ENCODE measurements around the gene CREBL2. TPM values are rescaled to one million over a fixed set of nuclear protein-coding genes. Genes with fewer than 3 reads are reported as not detected.

Gene CREBL2
- total RNA-seq, 1 donor from 2014 or later = 19.4 TPM

DNA sequence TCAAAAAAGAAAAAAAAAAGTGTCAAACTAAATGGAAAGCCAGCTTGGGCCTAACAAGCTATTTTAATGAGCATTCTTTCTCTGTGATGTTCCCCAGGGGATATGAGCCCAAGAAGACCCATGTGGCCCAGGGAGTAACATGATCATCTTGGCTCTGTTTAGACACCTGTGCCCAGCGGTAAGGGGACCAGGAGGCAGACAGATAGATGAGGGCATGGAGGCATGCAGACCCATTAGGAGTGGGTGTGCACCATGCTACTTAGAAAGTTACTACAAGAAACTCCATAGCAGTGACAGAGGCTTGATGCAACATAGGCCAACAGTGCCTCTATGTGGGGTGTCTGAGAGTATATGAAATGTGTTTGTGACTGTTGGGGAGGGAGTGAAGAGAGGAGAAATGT, 3.1 kb upstream of the CREBL2 start:
- H3K27ac ChIP-seq = no peak overlapping the region
- H3K36me3 ChIP-seq = no peaks in the 10 kb centered on the region
- intact Hi-C loops (cut with DNase I) = no loop called here
- H3K27me3 ChIP-seq = no peaks in the 10 kb centered on the region
- peaks cover 3 to 12% of the 10 kb centered on the region in 2 donors for H3K4me1 ChIP-seq
- TF ChIP-seq, protein P1, sequence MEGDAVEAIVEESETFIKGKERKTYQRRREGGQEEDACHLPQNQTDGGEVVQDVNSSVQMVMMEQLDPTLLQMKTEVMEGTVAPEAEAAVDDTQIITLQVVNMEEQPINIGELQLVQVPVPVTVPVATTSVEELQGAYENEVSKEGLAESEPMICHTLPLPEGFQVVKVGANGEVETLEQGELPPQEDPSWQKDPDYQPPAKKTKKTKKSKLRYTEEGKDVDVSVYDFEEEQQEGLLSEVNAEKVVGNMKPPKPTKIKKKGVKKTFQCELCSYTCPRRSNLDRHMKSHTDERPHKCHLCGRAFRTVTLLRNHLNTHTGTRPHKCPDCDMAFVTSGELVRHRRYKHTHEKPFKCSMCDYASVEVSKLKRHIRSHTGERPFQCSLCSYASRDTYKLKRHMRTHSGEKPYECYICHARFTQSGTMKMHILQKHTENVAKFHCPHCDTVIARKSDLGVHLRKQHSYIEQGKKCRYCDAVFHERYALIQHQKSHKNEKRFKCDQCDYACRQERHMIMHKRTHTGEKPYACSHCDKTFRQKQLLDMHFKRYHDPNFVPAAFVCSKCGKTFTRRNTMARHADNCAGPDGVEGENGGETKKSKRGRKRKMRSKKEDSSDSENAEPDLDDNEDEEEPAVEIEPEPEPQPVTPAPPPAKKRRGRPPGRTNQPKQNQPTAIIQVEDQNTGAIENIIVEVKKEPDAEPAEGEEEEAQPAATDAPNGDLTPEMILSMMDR (IDR thresholded peaks at IDR 0.05) = no peak
- no peaks in the 10 kb centered on the region for H3K9me3 ChIP-seq
- H3K4me3 ChIP-seq = no peak overlapping the region
- no peak for DNase-seq (ENCODE audit: low spot score in 2 of 2)

DNA sequence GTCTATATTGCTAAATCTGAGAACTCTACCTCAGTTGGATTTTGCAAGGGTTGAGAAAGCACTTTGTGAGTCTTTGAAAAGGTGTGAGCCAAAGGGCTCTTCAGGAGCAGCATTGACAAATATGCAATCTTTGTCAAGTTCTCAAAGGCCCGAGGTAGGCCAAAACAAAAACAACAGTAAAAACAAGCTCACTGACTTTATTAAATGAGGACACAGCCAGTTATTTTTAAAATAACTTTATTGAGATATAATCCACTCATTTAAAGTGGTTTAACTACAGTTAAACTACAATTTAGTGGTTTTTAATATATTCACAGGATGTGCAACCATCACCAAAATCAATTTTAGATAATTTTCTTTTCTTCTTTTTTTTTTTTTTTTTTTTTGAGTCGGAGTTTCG, 2.0 kb upstream of the CREBL2 start:
- Histone ChIP-seq H3K27me3 (no peaks in the 10 kb centered on the region), H3K4me1 (peaks cover 3 to 12% of the 10 kb centered on the region in 2 donors), H3K9me3 (no peaks in the 10 kb centered on the region), H3K4me3 (no peak overlapping the region), H3K36me3 (no peaks in the 10 kb centered on the region), H3K27ac (no peak overlapping the region)
- TF ChIP-seq, protein P1 (IDR thresholded peaks at IDR 0.05) = no peak
- intact Hi-C loops (cut with DNase I) = loop anchor here (2.0 to 5.0 kb wide), 3 partner anchors 87 to 342 kb away; partner anchors contain the start of genes GPR19 and LRP6
- DNase-seq (ENCODE audit: low spot score in 2 of 2) = no peak

GRCh38 chr12:12610711-12611110, 965 bp upstream of the CREBL2 start:
- TF ChIP-seq, protein P1 (IDR thresholded peaks at IDR 0.05) = no peak
- H3K4me3 ChIP-seq = peak overlapping the region; percentile 76 to 83
- H3K27me3 ChIP-seq = no peaks in the 10 kb centered on the region
- peak overlapping the region; percentile 91 to 94 for H3K27ac ChIP-seq
- no peaks in the 10 kb centered on the region for H3K9me3 ChIP-seq
- no peak for DNase-seq (ENCODE audit: low spot score in 2 of 2)
- H3K36me3 ChIP-seq = no peaks in the 10 kb centered on the region
- peaks cover 3 to 16% of the 10 kb centered on the region in 2 donors for H3K4me1 ChIP-seq
- intact Hi-C loops (cut with DNase I) = loop anchor here (1.0 to 5.0 kb wide), 5 partner anchors 48 to 343 kb away; partner anchors contain the start of genes DUSP16, GPR19 and LRP6

DNA sequence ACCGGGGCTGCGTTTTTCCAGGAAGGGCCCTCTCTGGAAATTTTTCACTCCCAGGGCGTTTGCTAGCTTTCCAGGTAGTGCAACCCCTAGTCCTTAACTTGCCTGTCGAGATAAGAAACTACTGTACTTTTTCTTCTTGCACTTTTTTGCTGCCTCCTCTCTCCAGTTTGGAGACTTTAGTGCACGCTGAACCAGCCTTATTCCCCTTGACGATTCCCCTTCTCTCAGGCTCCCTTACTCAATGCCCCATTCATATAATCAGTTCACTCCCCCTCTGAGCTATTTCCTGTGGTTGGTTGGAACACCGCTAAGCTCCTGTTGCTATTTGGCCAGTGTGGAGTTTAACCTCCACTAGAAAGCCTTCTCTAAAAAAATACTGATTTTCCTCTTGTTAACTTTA, 682 bp downstream of the CREBL2 start:
- Histone ChIP-seq H3K4me1 (peaks cover 3 to 16% of the 10 kb centered on the region in 2 donors), H3K36me3 (no peaks in the 10 kb centered on the region), H3K4me3 (peak overlapping the region; percentile 76 to 83), H3K27ac (peak overlapping the region; percentile 91 to 94), H3K27me3 (no peaks in the 10 kb centered on the region), H3K9me3 (no peaks in the 10 kb centered on the region)
- TF ChIP-seq, protein P1 (IDR thresholded peaks at IDR 0.05) = no peak
- intact Hi-C loops (cut with DNase I) = loop anchor here (5.0 kb wide), 2 partner anchors 235 to 345 kb away; partner anchors contain the start of gene LRP6
- no peak for DNase-seq (ENCODE audit: low spot score in 2 of 2)

GRCh38 chr12:12613344-12613743, 1.7 kb downstream of the CREBL2 start:
- intact Hi-C loops (cut with DNase I) = loop anchor here (5.0 kb wide), 2 partner anchors 236 to 346 kb away; partner anchors contain the start of gene LRP6
- Histone ChIP-seq H3K27me3 (no peaks in the 10 kb centered on the region), H3K4me3 (peak overlapping the region; percentile 76 to 83), H3K4me1 (peaks cover 3 to 16% of the 10 kb centered on the region in 2 donors), H3K27ac (peak overlapping the region; percentile 39 to 94), H3K9me3 (no peaks in the 10 kb centered on the region), H3K36me3 (no peaks in the 10 kb centered on the region)
- DNase-seq (ENCODE audit: low spot score in 2 of 2) = no peak
- TF ChIP-seq, protein P1 (IDR thresholded peaks at IDR 0.05) = no peak
